ENCODE results near the gene PRKCA.

PRKCA gene

GRCh38 chr17:66574123-66574522 lies 271.7 kb downstream of the PRKCA start:
- no peak for DNase-seq (ENCODE audit: low read depth in 3 of 3)

DNA sequence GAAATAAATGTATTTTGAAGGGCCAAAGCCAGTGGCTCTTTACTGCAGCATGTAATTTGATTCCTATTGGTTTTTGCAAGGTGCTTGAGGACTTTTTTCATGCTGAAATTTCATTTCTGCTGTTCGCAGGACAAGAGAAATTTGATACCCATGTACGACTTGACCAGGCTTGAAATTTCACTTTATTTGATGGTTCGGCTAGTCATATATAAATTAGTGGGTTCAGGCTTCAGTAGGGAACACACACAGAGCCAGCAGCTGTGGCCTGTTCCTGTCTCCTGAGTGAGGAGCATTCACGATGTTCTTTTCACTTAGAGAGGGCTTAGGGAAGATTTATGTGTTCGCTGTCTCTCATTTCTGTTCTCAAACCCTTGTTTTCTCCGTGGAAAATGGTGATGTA lies 274.1 kb downstream of the PRKCA start:
- DNase-seq (ENCODE audit: low read depth in 3 of 3): no peak

DNA sequence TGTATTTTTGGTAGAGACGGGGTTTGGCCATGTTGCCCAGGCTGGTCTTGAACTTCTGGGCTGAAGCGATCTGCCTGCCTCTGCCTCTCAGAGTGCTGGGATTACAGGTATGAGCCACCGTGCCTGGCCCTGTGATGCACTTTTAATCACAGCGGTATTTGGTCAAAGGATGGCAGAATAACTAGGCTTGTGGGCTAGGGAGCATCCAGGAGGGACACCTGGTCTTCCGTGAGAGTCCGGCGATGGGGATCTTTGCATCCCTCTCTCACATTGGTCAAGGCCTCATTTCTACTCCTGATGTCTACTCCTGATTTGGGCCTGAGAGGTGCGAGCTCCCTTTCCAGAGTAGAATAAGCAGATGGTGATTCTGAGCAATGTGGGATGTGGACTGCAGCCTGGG lies 274.6 kb downstream of the PRKCA start:
- no peak for DNase-seq (ENCODE audit: low read depth in 3 of 3)

GRCh38 chr17:66578781-66579489 lies 276.5 kb downstream of the PRKCA start:
- DNase-seq (ENCODE audit: low read depth in 3 of 3): no peak

- no peak for DNase-seq (ENCODE audit: low read depth in 3 of 3)
Observed at GRCh38 chr17:66579556-66579955, 277.1 kb downstream of the PRKCA start.

GRCh38 chr17:66580184-66580955 lies 278.0 kb downstream of the PRKCA start:
- DNase-seq (ENCODE audit: low read depth in 3 of 3): no peak

- no peak for DNase-seq (ENCODE audit: low read depth in 3 of 3)
Observed at GRCh38 chr17:66580956-66581391, 278.6 kb downstream of the PRKCA start.

DNA sequence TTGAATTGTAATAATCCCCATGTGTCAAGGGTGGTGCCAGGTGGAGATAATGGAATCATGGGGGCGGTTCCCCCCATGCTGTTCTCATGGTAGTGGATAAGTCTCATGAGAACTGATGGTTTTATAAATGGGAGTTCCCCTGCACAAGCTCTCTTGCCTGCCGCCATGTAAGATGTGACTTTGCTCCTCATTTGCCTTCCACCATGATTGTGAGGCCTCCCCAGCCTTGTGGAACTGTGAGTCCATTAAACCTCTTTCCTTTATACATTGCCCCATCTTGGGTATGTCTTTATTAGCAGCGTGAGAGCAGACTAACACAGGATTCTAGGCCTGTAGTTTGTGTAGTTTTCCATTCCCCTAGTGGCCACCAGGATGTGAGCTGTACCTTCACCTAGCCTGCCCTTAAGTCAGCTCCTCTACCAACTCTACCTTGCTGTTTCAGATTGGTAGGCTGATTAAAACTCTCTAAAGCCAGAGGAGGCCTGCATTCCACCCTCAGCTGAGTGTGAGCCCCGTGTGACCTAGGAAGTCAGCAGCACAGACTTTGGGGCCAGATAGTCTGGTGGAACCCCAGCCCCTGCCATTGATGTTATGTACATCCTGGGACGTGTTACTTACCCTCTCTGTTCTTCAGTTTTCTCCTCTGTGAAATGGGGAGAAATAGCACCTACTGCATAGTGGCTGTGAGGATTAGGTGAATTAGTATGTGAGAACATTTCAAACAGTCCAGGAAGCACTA lies 280.1 kb downstream of the PRKCA start:
- DNase-seq (ENCODE audit: low read depth in 3 of 3): no peak

GRCh38 chr17:66583112-66583748 lies 280.8 kb downstream of the PRKCA start:
- DNase-seq (ENCODE audit: low read depth in 3 of 3): no peak

DNA sequence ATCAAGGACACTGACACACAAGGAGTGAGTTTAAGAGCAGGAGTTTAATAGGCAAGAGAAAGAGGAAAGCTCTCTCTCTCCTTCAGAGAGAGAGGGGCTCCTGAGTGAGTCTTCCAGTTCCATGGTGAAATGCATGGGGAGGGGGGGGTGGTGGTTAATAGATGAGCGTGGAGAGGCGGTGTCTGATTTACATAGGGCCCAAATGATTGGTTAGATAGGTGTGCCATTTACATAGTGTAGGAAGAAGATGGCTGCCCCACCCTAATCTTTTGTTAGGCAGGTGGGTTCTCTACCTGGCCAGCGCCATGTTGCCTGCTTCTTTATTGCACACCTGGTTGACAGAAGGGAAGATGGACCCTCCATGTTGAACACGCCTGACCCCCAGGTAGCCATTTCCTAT lies 282.5 kb downstream of the PRKCA start:
- no peak for DNase-seq (ENCODE audit: low read depth in 3 of 3)

GRCh38 chr17:66585472-66585871 lies 283.1 kb downstream of the PRKCA start:
- no peak for DNase-seq (ENCODE audit: low read depth in 3 of 3)

DNA sequence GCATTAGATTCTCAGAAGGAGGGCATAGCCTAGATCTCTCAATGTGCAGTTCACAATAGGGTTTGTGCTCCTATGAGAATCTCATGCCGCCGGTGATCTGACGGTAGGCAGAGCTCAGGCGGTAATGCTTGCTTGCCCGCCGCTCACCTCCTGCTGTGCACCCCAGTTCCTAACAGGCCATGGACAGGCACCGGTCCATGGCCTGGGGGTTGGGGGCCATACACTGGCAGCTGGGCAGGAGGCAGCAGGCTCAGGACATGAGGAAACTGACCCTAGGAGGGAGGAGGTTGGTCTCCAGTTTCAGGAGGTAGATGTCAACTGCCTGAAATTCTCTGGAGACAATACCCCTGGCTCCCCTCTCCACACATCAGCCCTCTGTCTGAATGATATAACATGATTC lies 287.5 kb downstream of the PRKCA start:
- no peak for DNase-seq (ENCODE audit: low read depth in 3 of 3)

GRCh38 chr17:66593116-66593515 lies 290.7 kb downstream of the PRKCA start:
- DNase-seq (ENCODE audit: low read depth in 3 of 3): no peak

- DNase-seq (ENCODE audit: low read depth in 3 of 3): no peak
Observed at GRCh38 chr17:66595893-66596292, 293.5 kb downstream of the PRKCA start.

GRCh38 chr17:66602659-66603384 lies 300.4 kb downstream of the PRKCA start:
- no peak for DNase-seq (ENCODE audit: low read depth in 3 of 3)

DNA sequence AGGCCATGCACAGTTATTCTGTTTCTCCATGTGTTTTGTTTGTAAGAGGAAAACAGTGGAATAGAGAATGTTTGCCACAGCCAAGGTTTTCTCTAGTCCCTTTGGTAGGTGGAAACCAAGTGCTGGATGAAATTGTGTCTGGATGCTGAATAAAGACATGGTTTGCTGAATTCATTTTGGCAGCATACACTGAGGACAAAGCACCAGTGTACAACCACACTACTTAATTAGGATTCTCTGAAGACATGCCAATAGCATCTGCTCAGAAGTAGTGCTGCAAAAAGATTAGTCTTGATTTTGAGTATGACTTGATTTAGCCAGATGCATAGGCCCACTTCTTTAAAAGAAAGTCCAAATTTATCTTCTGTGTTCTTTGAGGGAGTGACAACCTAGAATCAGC lies 302.0 kb downstream of the PRKCA start:
- DNase-seq (ENCODE audit: low read depth in 3 of 3): no peak

GRCh38 chr17:66605541-66605940 lies 303.1 kb downstream of the PRKCA start:
- DNase-seq (ENCODE audit: low read depth in 3 of 3): no peak

DNA sequence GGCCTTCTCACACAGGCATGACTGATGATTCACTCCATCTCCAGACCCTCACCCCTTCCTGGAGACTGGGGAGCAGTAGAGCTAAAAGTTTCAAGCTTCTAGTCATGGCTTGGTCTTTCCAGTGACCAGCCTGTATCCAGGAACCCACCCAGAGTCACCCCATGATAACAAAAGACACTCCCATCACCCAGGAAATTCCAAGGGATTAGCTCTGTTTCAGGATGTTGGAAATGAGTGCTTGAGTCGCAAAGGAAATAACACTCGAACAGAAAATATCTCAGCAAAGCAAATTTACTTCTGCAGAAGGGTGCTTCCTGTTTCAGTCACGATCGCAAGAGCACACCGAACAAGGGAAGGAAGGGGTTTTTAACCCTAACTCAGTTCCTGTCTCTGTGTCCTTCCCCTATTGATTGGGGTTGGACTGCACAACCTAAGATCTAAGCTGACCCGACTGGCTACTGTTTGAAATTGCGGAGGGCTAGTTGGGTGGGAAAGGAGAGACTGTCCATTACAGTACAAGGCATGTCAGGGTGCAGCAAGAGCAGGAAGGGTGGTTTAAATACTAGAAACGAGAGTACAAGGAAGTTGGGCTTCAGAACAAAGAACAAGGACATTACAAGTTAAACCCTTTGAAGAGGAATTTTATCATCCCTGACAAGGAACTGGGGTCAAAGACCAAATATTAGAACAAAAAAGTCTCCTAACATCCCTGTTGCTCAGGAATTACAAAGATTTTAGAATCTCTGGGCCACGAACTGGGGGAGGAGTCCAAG lies 308.1 kb downstream of the PRKCA start:
- no peak for DNase-seq (ENCODE audit: low read depth in 3 of 3)

- DNase-seq (ENCODE audit: low read depth in 3 of 3): no peak
Observed at GRCh38 chr17:66611397-66611796, 309.0 kb downstream of the PRKCA start.

DNA sequence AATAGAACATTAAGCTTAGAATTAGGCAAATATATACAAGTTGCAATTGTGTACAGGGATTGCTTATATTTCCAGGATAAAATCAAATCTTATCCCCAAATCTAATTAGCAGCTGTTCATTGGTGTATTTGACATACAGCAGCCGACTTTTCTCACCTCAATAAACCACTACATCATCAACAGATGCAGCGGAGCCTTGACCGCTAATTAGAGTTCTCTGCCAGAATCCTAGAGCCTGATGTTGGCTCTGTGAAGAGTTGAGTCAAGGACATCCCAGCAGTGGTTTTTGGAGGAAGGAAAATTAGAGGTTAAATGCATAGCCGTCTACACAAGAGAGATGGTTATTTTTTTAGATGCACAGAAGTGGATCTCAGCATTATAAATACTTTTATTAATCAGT lies 310.6 kb downstream of the PRKCA start:
- no peak for DNase-seq (ENCODE audit: low read depth in 3 of 3)

- DNase-seq (ENCODE audit: low read depth in 3 of 3): no peak
Observed at GRCh38 chr17:66614469-66614868, 312.1 kb downstream of the PRKCA start.
